GM12801 (cell line): ENCODE measurements around the gene SSBP1.

Experiments used
- CTCF ChIP-seq: IDR thresholded peaks from one replicate; pipeline ENCODE4 v1.5.1; 2011; ENCODE audit warnings: control low read depth; ENCODE audit not compliant: insufficient read length; ENCODE audit errors: extremely low read depth

SSBP1 gene

GRCh38 chr7:141729020-141729419 lies 9.1 kb upstream of the SSBP1 start:
- no peak for TF ChIP-seq CTCF

- no peak for TF ChIP-seq CTCF
These were observed 6.5 kb upstream of the SSBP1 start for GRCh38 chr7:141731476-141732149.

GRCh38 chr7:141737118-141737835 lies 881 bp upstream of the SSBP1 start:
- TF ChIP-seq CTCF, result no peak

GRCh38 chr7:141738592-141739013 lies 445 bp downstream of the SSBP1 start:
- TF ChIP-seq CTCF, result no peak

- TF ChIP-seq CTCF, result no peak
These were observed 1.1 kb downstream of the SSBP1 start for GRCh38 chr7:141739250-141739649.

- TF ChIP-seq CTCF, result no peak
These were observed 4.1 kb downstream of the SSBP1 start for GRCh38 chr7:141742229-141742628.

- no peak for TF ChIP-seq CTCF
These were observed 6.0 kb downstream of the SSBP1 start for GRCh38 chr7:141744131-141744530.
